IMR-90 (cell line): ENCODE results near the gene ANKDD1B. TPM values are rescaled to one million over a fixed set of nuclear protein-coding genes. Genes with fewer than 3 reads are reported as not detected.

Source experiments
- ATAC-seq: fragments of 200-7000 bp; cut with Tn5 transposase; 2 replicates; pipeline ENCODE4 v1.9.1; 2020; ENCODE audit warnings: low read depth, mild to moderate bottlenecking, moderate library complexity
- BruUV-seq: library from RNA; stranded (reverse); fragments of 400-500 nt; replicated peaks from 2 replicates; lab custom pipeline; 2021; lab: Mats Ljungman, UMichigan
- CTCF ChIA-PET: fragments of 300-600 bp; formaldehyde crosslinking; extraction: SDS; loops from one replicate; lab custom pipeline; 2021; ENCODE audit warnings: antibody characterized with exemption; lab: Yijun Ruan, JAX
- POLR2A ChIA-PET: fragments of 300-600 bp; sonication (Branson Sonifier 250); formaldehyde crosslinking; loops from one replicate; lab custom pipeline; 2022; ENCODE audit warnings: antibody characterized with exemption; ENCODE audit not compliant: unreplicated experiment; lab: Charles Lee
- DNase-seq: peaks from one replicate; pipeline ENCODE4 v3.0.0; 2013
- H2AFZ ChIP-seq: replicated peaks from 2 replicates; pipeline ENCODE3; 2013; ENCODE audit warnings: low read length, mild to moderate bottlenecking; ENCODE audit not compliant: poor library complexity
- H2AK5ac ChIP-seq: 2 replicates; pipeline ENCODE4 v1.6.1; 2013; ENCODE audit warnings: low read depth, low read length, inconsistent platforms
- H2AK9ac ChIP-seq: replicated peaks from 2 replicates; pipeline ENCODE3; 2013; ENCODE audit warnings: mild to moderate bottlenecking, low read depth, low read length, moderate library complexity; ENCODE audit not compliant: poor library complexity
- H2BK120ac ChIP-seq: 2 replicates; pipeline ENCODE4 v1.6.1; 2013; ENCODE audit warnings: low read depth, low read length, inconsistent platforms
- H2BK15ac ChIP-seq: 3 replicates; pipeline ENCODE4 v1.6.1; 2013; ENCODE audit warnings: low read depth, low read length, inconsistent platforms
- H2BK20ac ChIP-seq: 2 replicates; pipeline ENCODE4 v1.6.1; 2013; ENCODE audit warnings: low read depth, mild to moderate bottlenecking, inconsistent platforms, low read length, moderate library complexity
- H2BK5ac ChIP-seq: 2 replicates; pipeline ENCODE4 v1.6.1; 2013; ENCODE audit warnings: mild to moderate bottlenecking, low read depth, low read length, inconsistent platforms; ENCODE audit not compliant: poor library complexity, severe bottlenecking
- H3K14ac ChIP-seq: replicated peaks from 2 replicates; pipeline ENCODE4 v1.6.1; 2013; ENCODE audit warnings: low read depth, low read length, inconsistent platforms
- H3K18ac ChIP-seq: 2 replicates; pipeline ENCODE4 v1.6.1; 2013; ENCODE audit warnings: low read depth, low read length, control low read depth
- H3K23ac ChIP-seq: 2 replicates; pipeline ENCODE4 v1.6.1; 2013; ENCODE audit warnings: low read depth, low read length, inconsistent platforms
- H3K27ac ChIP-seq: 2 replicates; pipeline ENCODE4 v1.5.1; 2013; ENCODE audit warnings: mild to moderate bottlenecking, control low read depth, low read length; ENCODE audit not compliant: insufficient read depth
- H3K27me3 ChIP-seq: 2 replicates; pipeline ENCODE4 v1.6.1; 2013; ENCODE audit warnings: low read length; ENCODE audit not compliant: control insufficient read depth, insufficient read depth
- H3K36me3 ChIP-seq: 2 replicates; pipeline ENCODE4 v1.6.1; 2013; ENCODE audit warnings: low read length, mixed read lengths; ENCODE audit not compliant: control insufficient read depth, insufficient read depth
- H3K4ac ChIP-seq: 2 replicates; pipeline ENCODE4 v1.6.1; 2013; ENCODE audit warnings: low read depth, low read length, inconsistent platforms
- H3K4me1 ChIP-seq: 2 replicates; pipeline ENCODE4 v1.6.1; 2013; ENCODE audit warnings: low read length, mixed read lengths; ENCODE audit not compliant: control insufficient read depth, insufficient read depth
- H3K4me2 ChIP-seq: 2 replicates; pipeline ENCODE4 v1.6.1; 2013; ENCODE audit warnings: low read depth, mild to moderate bottlenecking, control low read depth, low read length, moderate library complexity
- H3K4me3 ChIP-seq: 2 replicates; pipeline ENCODE4 v1.5.1; 2013; ENCODE audit warnings: low read depth, mild to moderate bottlenecking, control low read depth, low read length, moderate library complexity; ENCODE audit not compliant: insufficient read depth
- H3K56ac ChIP-seq: 2 replicates; pipeline ENCODE4 v1.6.1; 2013; ENCODE audit warnings: low read length, inconsistent platforms; ENCODE audit not compliant: insufficient read depth; ENCODE audit errors: extremely low read depth
- H3K79me1 ChIP-seq, 2 experiments: 2 replicates each; pipeline ENCODE4 v1.6.1; 2013; ENCODE audit warnings: low read length in 2 of 2, inconsistent platforms in 1 of 2, low read depth in 1 of 2
- H3K9ac ChIP-seq: 2 replicates; pipeline ENCODE4 v1.6.1; 2013; ENCODE audit warnings: low read depth, low read length, control low read depth
- H3K9me1 ChIP-seq: 2 replicates; pipeline ENCODE4 v1.6.1; 2013; ENCODE audit warnings: low read length, inconsistent platforms; ENCODE audit not compliant: insufficient read depth
- H3K9me3 ChIP-seq: 2 replicates; pipeline ENCODE4 v1.6.1; 2013; ENCODE audit warnings: low read length; ENCODE audit not compliant: control insufficient read depth, insufficient read depth
- H4K20me1 ChIP-seq: 2 replicates; pipeline ENCODE4 v1.6.1; 2013; ENCODE audit warnings: low read length, inconsistent platforms; ENCODE audit not compliant: insufficient read depth
- H4K5ac ChIP-seq: 2 replicates; pipeline ENCODE4 v1.6.1; 2013; ENCODE audit warnings: mild to moderate bottlenecking, low read depth, low read length, control low read depth
- H4K8ac ChIP-seq, 2 experiments: 2 replicates each; pipeline ENCODE4 v1.6.1; 2013; ENCODE audit warnings: low read depth in 2 of 2, low read length in 2 of 2, control low read depth in 1 of 2, inconsistent platforms in 1 of 2
- H4K91ac ChIP-seq: 2 replicates; pipeline ENCODE4 v1.6.1; 2013; ENCODE audit warnings: low read depth, low read length, inconsistent platforms; ENCODE audit not compliant: insufficient read depth
- BHLHE40 ChIP-seq: fragments of 150-350 bp; IDR thresholded peaks from 2 replicates; pipeline ENCODE4 v1.6.1; 2016; ENCODE audit warnings: mild to moderate bottlenecking, low read depth, low read length
- FOS ChIP-seq: fragments of 150-350 bp; IDR thresholded peaks from 2 replicates; pipeline ENCODE4 v1.6.1; 2016; ENCODE audit warnings: low read depth, low read length
- MAFK ChIP-seq: IDR thresholded peaks from 2 replicates; pipeline ENCODE4 v1.6.1; 2012; ENCODE audit warnings: low read depth, low read length, improper control_type of control experiment
- WGBS, 2 experiments: methylation state at CpG; one replicate each; pipeline versions ENCODE4 v1.1.5 to v1.1.7; 2013; ENCODE audit warnings: missing lambda C conversion rate in 2 of 2; ENCODE audit not compliant: insufficient read length in 1 of 2; ENCODE audit errors: extremely low coverage in 2 of 2; 5-methylcytosine and 5-hydroxymethylcytosine counted together
- dilution Hi-C: fragments of 300-500 bp; cut with HindIII; formaldehyde crosslinking; loops from one replicate; pipeline ENCODE4 v1.14.3; 2018; ENCODE audit warnings: low sequenced_read_pairs; ENCODE audit not compliant: unreplicated experiment
- in situ Hi-C: fragments of 300-500 bp; cut with MboI; formaldehyde crosslinking; loops from 3 replicates; pipeline ENCODE4 v1.14.3; 2019; ENCODE audit warnings: low sequenced_read_pairs, inconsistent platforms, mixed read lengths
- intact Hi-C: fragments of 100-400 bp; cut with micrococcal nuclease; formaldehyde crosslinking; loops from 2 replicates; pipeline ENCODE4 v1.10.0; 2022
- polyA plus RNA-seq, 3 experiments: library from polyadenylated mRNA; depleted of rRNA; stranded (reverse); fragments of >200 nt; gene quantifications; 2 replicates each; pipeline ENCODE4 v1.2.3, GENCODE V29; 2012; ENCODE audit warnings: low replicate concordance in 1 of 3
- total RNA-seq: library from RNA; depleted of rRNA; stranded (reverse); fragments of >200 nt; gene quantifications from 2 replicates; pipeline ENCODE4 v1.2.3, GENCODE V29; 2012

Gene ANKDD1B
- total and polyA plus RNA-seq, 2 of the 4 experiments (the other 2 are of a cell fraction): 0.24 TPM; not detected in 1

DNA sequence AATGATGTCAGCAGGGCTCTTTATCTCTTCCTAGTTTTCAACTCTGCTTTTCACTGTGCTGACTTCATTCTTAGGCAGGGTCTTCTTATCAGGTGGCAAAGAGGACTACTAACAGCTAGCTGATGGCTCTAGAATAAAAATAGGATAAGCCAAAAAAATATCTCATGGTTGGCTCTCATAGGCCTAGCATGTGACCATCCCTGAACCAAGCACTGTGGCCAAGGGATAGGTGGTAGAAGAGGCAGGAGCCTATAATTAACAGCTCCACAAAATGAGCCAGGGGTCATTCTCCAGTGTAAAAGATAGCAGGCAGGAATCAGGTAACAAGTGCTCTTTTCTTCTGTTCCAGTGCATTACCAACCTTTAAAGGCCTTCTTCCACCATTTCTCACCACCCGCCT, 21.1 kb downstream of the ANKDD1B start:
- no peak overlapping the region for H2BK5ac ChIP-seq
- no peak overlapping the region for H2BK15ac ChIP-seq
- H3K56ac ChIP-seq: no peak overlapping the region
- no peak overlapping the region for H2AK5ac ChIP-seq
- ATAC-seq: no peak
- H3K4me3 ChIP-seq: no peak overlapping the region
- no peak overlapping the region for H4K91ac ChIP-seq
- POLR2A ChIA-PET: no interaction called here
- H3K9ac ChIP-seq: no peak overlapping the region
- H3K27me3 ChIP-seq: no peaks in the 10 kb centered on the region
- no peak overlapping the region for H2BK20ac ChIP-seq
- H3K4ac ChIP-seq: no peak overlapping the region
- H2AK9ac ChIP-seq: no peak overlapping the region
- H3K4me1 ChIP-seq: no peaks in the 10 kb centered on the region
- H2AFZ ChIP-seq: no peak overlapping the region
- no peak overlapping the region for H3K23ac ChIP-seq
- H3K4me2 ChIP-seq: no peak overlapping the region
- no peak for DNase-seq
- intact Hi-C loops (no loop called here), in situ Hi-C loops (no loop called here), dilution Hi-C loops (no loop called here)
- no peak overlapping the region for H4K5ac ChIP-seq
- H4K20me1 ChIP-seq: no peaks in the 10 kb centered on the region
- WGBS, 2 experiments: 90% methylated on average over 1 of the region's 1 CpG; no CpG with 5 or more reads in 1 of the 2 experiments
- TF ChIP-seq BHLHE40 (no peak), FOS (no peak), MAFK (no peak)
- no TSS peak for BruUV-seq
- no peaks in the 10 kb centered on the region for H3K36me3 ChIP-seq
- no peak overlapping the region for H3K27ac ChIP-seq
- CTCF ChIA-PET: no interaction called here
- no peak overlapping the region for H4K8ac ChIP-seq
- H3K14ac ChIP-seq: no peak overlapping the region
- no peak overlapping the region for H2BK120ac ChIP-seq
- no peaks in the 10 kb centered on the region for H3K9me1 ChIP-seq
- H3K79me1 ChIP-seq: no peaks in the 10 kb centered on the region
- H3K9me3 ChIP-seq: no peaks in the 10 kb centered on the region
- no peak overlapping the region for H3K18ac ChIP-seq
